DMS 273 treated with DMSO at 0.1 percent for 48 hours (cell line): ENCODE results near the gene NPTN.

Experiments
- DNase-seq: peaks from one replicate; lab custom pipeline; 2025; lab: John Stamatoyannopoulos, UW

Gene NPTN

DNA sequence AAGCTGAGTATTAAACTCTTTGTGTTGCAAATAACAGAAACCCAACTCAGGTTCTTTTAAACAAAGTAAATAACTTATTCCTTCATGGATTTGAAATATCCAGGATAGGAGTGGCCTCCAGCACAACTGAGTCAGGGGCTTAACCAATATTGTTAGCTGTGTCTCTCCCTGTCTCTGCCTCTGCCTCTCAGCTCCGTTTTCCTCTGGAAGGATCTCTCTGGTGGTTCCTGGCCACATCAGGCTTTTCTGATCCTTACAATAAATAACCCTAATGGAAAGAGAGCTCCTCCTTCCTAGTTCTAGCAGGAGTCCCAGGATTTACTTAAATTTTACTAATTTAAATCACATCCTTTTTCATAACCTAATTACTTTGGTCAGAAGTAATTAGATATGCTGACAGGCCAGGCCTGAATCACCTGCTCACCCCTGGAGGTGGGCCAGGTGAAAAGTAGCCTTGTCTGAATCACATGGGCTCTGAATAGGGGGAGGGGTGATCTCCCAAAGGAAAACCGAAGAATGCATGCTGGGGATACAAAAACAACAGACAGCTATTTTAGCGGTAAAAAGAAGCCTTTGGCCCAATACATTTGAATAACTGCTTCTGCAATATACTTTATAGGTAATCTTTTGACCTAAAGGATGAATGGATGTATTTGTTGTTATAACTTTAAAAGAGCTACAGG, 114.9 kb downstream of the NPTN start:
- DNase-seq, result no peak

- no peak for DNase-seq
Observed at GRCh38 chr15:73517566-73517965, 115.6 kb downstream of the NPTN start.

DNA sequence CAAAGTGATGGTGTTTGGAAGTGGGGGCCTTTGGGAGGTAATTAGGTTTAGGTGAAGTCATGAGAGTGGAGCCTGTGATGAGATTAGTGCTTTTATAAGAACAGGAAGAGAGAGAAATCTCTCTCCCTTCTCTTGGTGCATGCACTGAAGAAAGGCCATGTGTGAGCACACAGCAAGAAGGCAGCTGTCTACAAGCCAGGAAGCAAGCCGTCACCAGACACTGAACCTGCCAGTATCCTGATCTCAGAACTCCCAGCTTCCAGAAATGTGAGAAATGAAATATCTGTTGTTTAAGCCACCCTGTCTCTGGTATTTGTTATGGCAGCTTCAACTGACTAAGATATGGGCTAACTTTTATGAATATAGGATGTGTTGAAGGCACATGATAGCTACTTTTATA, 117.7 kb downstream of the NPTN start:
- DNase-seq, result no peak
